Neuronal stem cell (in vitro differentiated cells): ENCODE measurements around the gene PHTF2.

Experiments used
- DNase-seq: peaks from one replicate; pipeline ENCODE4 v3.0.0-alpha.2; 2013; ENCODE audit warnings: low spot score
- H2AFZ ChIP-seq: one replicate; pipeline ENCODE4 v1.6.1; 2013; ENCODE audit warnings: mild to moderate bottlenecking, low read length, inconsistent platforms
- H2AK5ac ChIP-seq: 2 replicates; pipeline ENCODE4 v1.6.1; 2013; ENCODE audit warnings: low read depth, mild to moderate bottlenecking, inconsistent platforms, low read length, moderate library complexity, mixed read lengths
- H2BK120ac ChIP-seq: 2 replicates; pipeline ENCODE4 v1.6.1; 2013; ENCODE audit warnings: low read depth, mild to moderate bottlenecking, inconsistent platforms, low read length, moderate library complexity, mixed read lengths
- H2BK12ac ChIP-seq: one replicate; pipeline ENCODE4 v1.6.1; 2013; ENCODE audit warnings: low read length, inconsistent platforms
- H2BK15ac ChIP-seq: 2 replicates; pipeline ENCODE4 v1.6.1; 2013; ENCODE audit warnings: mild to moderate bottlenecking, low read length, inconsistent platforms, mixed read lengths
- H2BK5ac ChIP-seq: one replicate; pipeline ENCODE4 v1.6.1; 2013; ENCODE audit warnings: inconsistent platforms, mild to moderate bottlenecking, low read length, moderate library complexity
- H3K14ac ChIP-seq: one replicate; pipeline ENCODE4 v1.6.1; 2013; ENCODE audit warnings: low read length, inconsistent platforms
- H3K18ac ChIP-seq: 2 replicates; pipeline ENCODE4 v1.6.1; 2013; ENCODE audit warnings: low read length, inconsistent platforms
- H3K23ac ChIP-seq: 2 replicates; pipeline ENCODE4 v1.6.1; 2013; ENCODE audit warnings: low read depth, mild to moderate bottlenecking, mixed read lengths, low read length, inconsistent platforms; ENCODE audit not compliant: poor library complexity
- H3K27ac ChIP-seq: replicated peaks from 3 replicates; pipeline ENCODE4 v1.5.1; 2013; ENCODE audit warnings: low read length, inconsistent platforms
- H3K27me3 ChIP-seq, 3 experiments: 2 replicates each; pipeline ENCODE4 v1.6.1; 2013; ENCODE audit warnings: low read length in 3 of 3, mild to moderate bottlenecking in 2 of 3, inconsistent platforms in 1 of 3, low read depth in 1 of 3, mixed read lengths in 1 of 3, moderate library complexity in 1 of 3; ENCODE audit not compliant: control insufficient read depth in 3 of 3, insufficient read depth in 3 of 3
- H3K36me3 ChIP-seq, 2 donors: replicated peaks in 1 of 2; 2 replicates each; pipeline ENCODE4 v1.6.1; 2013; ENCODE audit warnings: low read length in 2 of 2; ENCODE audit not compliant: control insufficient read depth in 2 of 2, insufficient read depth in 2 of 2
- H3K4ac ChIP-seq: 2 replicates; pipeline ENCODE4 v1.6.1; 2013; ENCODE audit warnings: inconsistent platforms, mild to moderate bottlenecking, low read length, moderate library complexity
- H3K4me1 ChIP-seq, 2 donors: 1 replicate in 1 of 2; 2 replicates in 1 of 2; pipeline ENCODE4 v1.6.1; 2013; ENCODE audit warnings: low read length in 2 of 2, low read depth in 1 of 2; ENCODE audit not compliant: control insufficient read depth in 2 of 2, insufficient read depth in 1 of 2
- H3K4me2 ChIP-seq: one replicate; pipeline ENCODE4 v1.6.1; 2013; ENCODE audit warnings: mild to moderate bottlenecking, low read length, inconsistent platforms; ENCODE audit not compliant: insufficient read depth, poor library complexity, severe bottlenecking
- H3K4me3 ChIP-seq, 2 donors: 2 replicates each; pipeline ENCODE4 v1.5.1; 2013; ENCODE audit warnings: low read length in 2 of 2, mild to moderate bottlenecking in 2 of 2, inconsistent platforms in 1 of 2, moderate library complexity in 1 of 2
- H3K79me1 ChIP-seq: one replicate; pipeline ENCODE4 v1.6.1; 2013; ENCODE audit warnings: low read depth, mild to moderate bottlenecking, inconsistent platforms, low read length, moderate library complexity
- H3K9ac ChIP-seq: one replicate; pipeline ENCODE4 v1.6.1; 2013; ENCODE audit warnings: mild to moderate bottlenecking, low read depth, low read length, inconsistent platforms; ENCODE audit not compliant: poor library complexity
- H3K9me3 ChIP-seq, 2 donors: replicated peaks in 1 of 2; 2 replicates each; pipeline versions ENCODE3 to v1.6.1; 2013; ENCODE audit warnings: low read length in 2 of 2, mild to moderate bottlenecking in 2 of 2, inconsistent platforms in 1 of 2, low read depth in 1 of 2, mixed read lengths in 1 of 2, moderate library complexity in 1 of 2; ENCODE audit not compliant: control insufficient read depth in 2 of 2, insufficient read depth in 1 of 2
- H4K8ac ChIP-seq: one replicate; pipeline ENCODE4 v1.6.1; 2013; ENCODE audit warnings: low read depth, mild to moderate bottlenecking, inconsistent platforms, low read length, moderate library complexity
- H4K91ac ChIP-seq: one replicate; pipeline ENCODE4 v1.6.1; 2013; ENCODE audit warnings: low read length, low read depth, mild to moderate bottlenecking, inconsistent platforms; ENCODE audit not compliant: poor library complexity
- WGBS, 2 donors: extraction: QIAGEN DNeasy Blood & Tissue Kit; methylation state at CpG; one replicate each; pipeline ENCODE4 v1.1.7; 2013; ENCODE audit warnings: missing lambda C conversion rate in 2 of 2, mixed read lengths in 1 of 2; ENCODE audit not compliant: insufficient read length in 2 of 2, insufficient replicate concordance in 1 of 2; ENCODE audit errors: extremely low coverage in 2 of 2; 5-methylcytosine and 5-hydroxymethylcytosine counted together

PHTF2 gene

DNA sequence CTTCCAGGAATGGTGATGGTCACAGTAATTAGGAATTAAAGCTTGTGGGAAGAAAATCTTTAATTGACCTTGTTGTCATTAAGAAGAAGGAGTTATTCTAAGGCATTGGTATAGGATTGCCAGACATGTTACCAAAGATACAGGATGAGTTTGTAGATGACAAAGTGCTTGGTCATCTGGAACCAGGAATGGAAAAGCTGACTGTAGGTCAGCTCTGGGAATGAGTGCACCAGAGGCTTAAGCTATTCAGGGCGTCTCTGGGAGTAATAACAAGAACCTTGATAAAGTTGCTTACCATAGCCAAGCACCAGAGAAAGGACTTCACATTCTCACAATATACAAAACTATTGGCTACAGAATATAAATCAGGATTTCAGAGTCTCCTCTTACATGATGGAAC is 89.0 kb downstream of the PHTF2 start:
- no peak overlapping the region for H3K4ac ChIP-seq
- H3K36me3 ChIP-seq = no peaks in the 10 kb centered on the region
- H3K27ac ChIP-seq = no peak overlapping the region
- no peak overlapping the region for H4K8ac ChIP-seq
- H3K9ac ChIP-seq = no peak overlapping the region
- no peak overlapping the region for H2BK120ac ChIP-seq
- H3K9me3 ChIP-seq = no peaks in the 10 kb centered on the region
- no peak overlapping the region for H4K91ac ChIP-seq
- DNase-seq = no peak
- no peak overlapping the region for H3K18ac ChIP-seq
- no peak overlapping the region for H2AK5ac ChIP-seq
- H3K14ac ChIP-seq = no peak overlapping the region
- no peak overlapping the region for H2BK5ac ChIP-seq
- H3K4me3 ChIP-seq = no peak overlapping the region
- H2BK12ac ChIP-seq = no peak overlapping the region
- H3K4me2 ChIP-seq = no peak overlapping the region
- no peaks in the 10 kb centered on the region for H3K27me3 ChIP-seq
- H2AFZ ChIP-seq = no peak overlapping the region
- H2BK15ac ChIP-seq = no peak overlapping the region
- H3K79me1 ChIP-seq = peaks cover 1% of the 10 kb centered on the region
- WGBS, 2 donors = no CpG with 5 or more reads among the region's 1 CpG
- no peak overlapping the region for H3K23ac ChIP-seq
- H3K4me1 ChIP-seq = peaks cover 0 to 4% of the 10 kb centered on the region in 2 donors

- Histone ChIP-seq H2BK15ac (no peak overlapping the region), H3K4me2 (no peak overlapping the region), H3K27ac (no peak overlapping the region), H4K91ac (no peak overlapping the region), H3K23ac (no peak overlapping the region), H3K4me3 (no peak overlapping the region), H2BK120ac (no peak overlapping the region), H2BK5ac (no peak overlapping the region), H2AK5ac (no peak overlapping the region), H3K18ac (no peak overlapping the region), H3K14ac (no peak overlapping the region), H2BK12ac (no peak overlapping the region), H3K4ac (no peak overlapping the region), H3K4me1 (peaks cover 0 to 4% of the 10 kb centered on the region in 2 donors), H3K9me3 (no peaks in the 10 kb centered on the region), H3K27me3 (no peaks in the 10 kb centered on the region), H2AFZ (no peak overlapping the region), H4K8ac (no peak overlapping the region), H3K36me3 (no peaks in the 10 kb centered on the region), H3K9ac (no peak overlapping the region), H3K79me1 (peaks cover 1% of the 10 kb centered on the region)
- DNase-seq = no peak
- no CpG with 5 or more reads among the region's 1 CpG for WGBS, 2 donors
Observed at GRCh38 chr7:77888998-77889397, 90.4 kb downstream of the PHTF2 start.

DNA sequence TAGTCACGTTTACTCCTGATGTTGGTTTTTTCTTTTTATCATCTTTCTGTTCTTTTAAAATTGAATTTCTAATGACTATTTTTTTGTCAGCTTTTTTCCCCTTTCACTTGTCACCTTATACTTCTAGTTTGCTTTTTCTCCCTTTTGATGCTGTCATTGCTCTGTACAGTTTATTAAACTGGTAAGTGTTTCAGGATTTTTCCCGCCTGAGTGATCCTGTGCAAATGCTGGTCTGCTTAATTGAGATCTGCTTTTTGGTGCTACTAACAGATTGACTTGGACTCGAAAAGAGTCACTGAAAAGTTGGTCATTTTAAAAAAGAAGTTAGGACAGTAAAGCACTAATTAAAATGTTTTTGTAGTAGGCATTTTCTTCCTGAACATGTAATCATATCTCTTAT is 95.2 kb downstream of the PHTF2 start:
- peaks cover 0 to 4% of the 10 kb centered on the region in 2 donors for H3K4me1 ChIP-seq
- H2BK120ac ChIP-seq = no peak overlapping the region
- H3K4me3 ChIP-seq = no peak overlapping the region
- H2BK15ac ChIP-seq = no peak overlapping the region
- peaks cover 1% of the 10 kb centered on the region for H3K79me1 ChIP-seq
- WGBS, 2 donors = no CpG with 5 or more reads among the region's 3 CpGs
- no peak overlapping the region for H4K91ac ChIP-seq
- no peak overlapping the region for H3K27ac ChIP-seq
- no peaks in the 10 kb centered on the region for H3K9me3 ChIP-seq
- no peak overlapping the region for H3K4me2 ChIP-seq
- no peaks in the 10 kb centered on the region for H3K27me3 ChIP-seq
- H2BK12ac ChIP-seq = no peak overlapping the region
- H4K8ac ChIP-seq = no peak overlapping the region
- H2AK5ac ChIP-seq = no peak overlapping the region
- no peak for DNase-seq
- H2AFZ ChIP-seq = no peak overlapping the region
- no peak overlapping the region for H3K9ac ChIP-seq
- no peak overlapping the region for H3K23ac ChIP-seq
- H3K36me3 ChIP-seq = no peaks in the 10 kb centered on the region
- H3K14ac ChIP-seq = no peak overlapping the region
- H3K18ac ChIP-seq = no peak overlapping the region
- H3K4ac ChIP-seq = no peak overlapping the region
- H2BK5ac ChIP-seq = no peak overlapping the region

DNA sequence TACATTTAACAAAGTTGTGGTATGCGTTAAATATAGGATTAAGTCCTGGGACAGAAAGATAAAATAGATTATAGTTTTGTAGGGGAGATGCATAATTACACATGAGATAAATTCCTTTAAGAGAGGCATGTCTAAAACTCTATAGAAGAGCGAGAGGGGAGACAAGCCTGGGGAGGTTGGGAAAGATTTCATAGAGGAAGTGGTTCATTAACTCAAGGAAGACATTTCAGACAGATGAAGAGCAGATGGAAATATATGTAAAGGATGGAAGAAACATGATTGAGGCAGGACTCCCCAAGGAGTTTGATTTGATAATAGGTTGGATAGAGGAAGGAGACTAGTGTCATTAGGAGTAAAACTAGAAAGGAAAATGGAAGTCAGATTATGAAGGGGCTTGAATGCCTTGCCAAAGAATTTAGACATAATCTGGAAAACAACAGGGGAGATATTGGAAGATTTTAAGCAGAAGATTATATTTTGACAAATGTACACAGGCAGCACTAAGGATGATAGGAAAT is 96.1 kb downstream of the PHTF2 start:
- Histone ChIP-seq H4K8ac (no peak overlapping the region), H3K4me2 (no peak overlapping the region), H3K79me1 (no peaks in the 10 kb centered on the region), H3K27ac (no peak overlapping the region), H3K23ac (no peak overlapping the region), H3K4ac (no peak overlapping the region), H3K36me3 (no peaks in the 10 kb centered on the region), H2BK15ac (no peak overlapping the region), H3K9ac (no peak overlapping the region), H2BK120ac (no peak overlapping the region), H3K18ac (no peak overlapping the region), H2BK5ac (no peak overlapping the region), H3K14ac (no peak overlapping the region), H2AK5ac (no peak overlapping the region), H3K9me3 (no peaks in the 10 kb centered on the region), H3K4me1 (no peaks in the 10 kb centered on the region), H3K27me3 (no peaks in the 10 kb centered on the region), H3K4me3 (no peak overlapping the region), H2BK12ac (no peak overlapping the region), H4K91ac (no peak overlapping the region), H2AFZ (no peak overlapping the region)
- DNase-seq = no peak
- 100% methylated on average over 1 of the region's 2 CpGs; no CpG with 5 or more reads in 1 of the 2 donors for WGBS, 2 donors
